Cerebellar nuclear complex (tissue), 1 donor: ENCODE measurements around the gene RABEP2.
"Not testable (repeated sequence)": the region's sequence is repeated elsewhere in the genome, so short reads cannot be mapped to it uniquely, and the experiment has no call there.

Experiments used
- DNase-seq, 2 experiments: peaks; one replicate each; lab custom pipeline; 2025; lab: John Stamatoyannopoulos, UW

The RABEP2 gene

GRCh38 chr16:28932339-28933141, 7.5 kb upstream of the RABEP2 start:
- no peak for DNase-seq

GRCh38 chr16:28931801-28932225, 6.8 kb upstream of the RABEP2 start, which contains the start of gene CD19:
Gene CD19, plus strand, starts transcription at chr16:28931971. Its CDS starts 30 bp downstream, at chr16:28932001.
- no peak for DNase-seq

GRCh38 chr16:28930652-28931051, 5.6 kb upstream of the RABEP2 start:
- no peak for DNase-seq

GRCh38 chr16:28930203-28930602, 5.2 kb upstream of the RABEP2 start:
- DNase-seq, result no peak

DNA sequence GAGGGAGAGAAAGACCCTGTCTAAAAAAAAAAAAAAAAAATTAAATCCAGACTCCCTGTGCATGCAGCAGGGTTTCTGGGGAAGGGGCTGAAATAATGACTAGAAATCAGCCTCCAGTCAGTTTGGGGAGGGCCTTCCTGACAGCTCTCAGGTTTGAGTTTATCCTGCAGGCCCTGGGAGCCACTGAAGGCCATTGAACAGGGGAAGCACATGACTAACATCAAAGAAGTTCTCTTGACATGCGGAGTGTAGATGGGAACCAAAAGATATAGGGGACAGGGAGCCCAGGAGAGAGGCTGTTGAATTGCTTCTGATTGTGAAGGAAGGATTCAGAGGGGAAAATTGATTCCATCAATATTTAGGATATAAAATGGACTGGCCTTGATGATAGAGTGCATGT, 2.8 kb upstream of the RABEP2 start:
- DNase-seq, result no peak

DNA sequence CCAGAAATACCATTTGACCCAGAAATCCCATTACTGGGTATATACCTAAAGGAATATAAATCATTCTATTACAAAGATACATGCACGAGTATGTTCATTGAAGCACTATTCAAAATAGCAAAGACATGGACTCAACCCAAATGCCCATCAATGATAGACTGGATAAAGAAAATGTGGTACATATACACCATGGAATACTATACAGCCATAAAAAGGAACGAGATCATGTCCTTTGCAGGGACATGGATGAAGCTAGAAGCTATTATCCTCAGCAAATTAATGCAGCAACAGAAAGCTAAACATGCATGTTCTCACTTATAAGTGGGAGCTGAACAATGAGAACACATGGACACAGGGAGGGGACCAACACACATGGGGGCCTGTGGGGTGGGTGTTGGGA, 1.2 kb upstream of the RABEP2 start:
- DNase-seq, result not testable (repeated sequence)

GRCh38 chr16:28925386-28926228, 569 bp upstream of the RABEP2 start:
- DNase-seq, result no peak

DNA sequence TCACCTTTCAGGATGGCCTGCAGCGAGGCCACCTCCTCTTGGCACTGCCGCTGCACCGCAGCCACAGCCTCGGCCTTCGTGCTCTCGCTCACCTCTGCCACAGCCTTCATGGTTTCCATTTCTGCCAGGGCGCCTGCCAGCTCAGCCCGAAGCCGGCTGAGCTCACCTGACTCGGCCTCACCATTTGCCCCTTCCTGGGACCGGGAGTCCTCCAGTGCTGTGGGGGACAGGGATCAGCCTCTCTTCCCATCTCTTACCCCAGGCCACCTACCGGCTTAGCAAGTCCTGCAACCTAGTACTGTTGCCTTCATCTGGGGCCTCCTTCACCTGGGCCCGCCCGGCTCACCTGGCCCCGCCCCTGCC, 658 bp downstream of the RABEP2 start:
- DNase-seq, result no peak

GRCh38 chr16:28923652-28924398, 1.2 kb downstream of the RABEP2 start:
- no peak for DNase-seq

- no peak for DNase-seq
Measured at GRCh38 chr16:28923231-28923587, 1.8 kb downstream of the RABEP2 start.

DNA sequence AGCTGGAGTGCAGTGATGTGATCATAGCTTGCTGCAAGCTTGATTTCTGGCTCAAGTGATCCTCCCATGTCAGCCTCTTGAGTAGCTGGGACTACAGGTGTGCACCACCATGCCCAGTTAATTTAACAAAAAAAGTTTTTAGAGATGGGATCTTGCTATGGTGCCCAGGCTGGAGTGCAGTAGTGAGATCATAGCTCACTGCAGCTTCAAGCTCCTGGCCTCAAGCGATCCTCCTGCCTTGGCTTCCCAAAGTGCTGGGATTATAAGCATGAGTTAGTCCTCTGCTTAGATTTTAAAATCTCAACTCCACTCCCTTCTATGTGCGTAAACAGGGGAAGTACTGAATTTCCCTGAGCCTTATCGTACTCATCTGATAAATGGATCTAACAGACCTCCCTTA, 6.3 kb downstream of the RABEP2 start:
- no peak for DNase-seq

- DNase-seq, result no peak
Measured at GRCh38 chr16:28917095-28917494, 7.9 kb downstream of the RABEP2 start.

DNA sequence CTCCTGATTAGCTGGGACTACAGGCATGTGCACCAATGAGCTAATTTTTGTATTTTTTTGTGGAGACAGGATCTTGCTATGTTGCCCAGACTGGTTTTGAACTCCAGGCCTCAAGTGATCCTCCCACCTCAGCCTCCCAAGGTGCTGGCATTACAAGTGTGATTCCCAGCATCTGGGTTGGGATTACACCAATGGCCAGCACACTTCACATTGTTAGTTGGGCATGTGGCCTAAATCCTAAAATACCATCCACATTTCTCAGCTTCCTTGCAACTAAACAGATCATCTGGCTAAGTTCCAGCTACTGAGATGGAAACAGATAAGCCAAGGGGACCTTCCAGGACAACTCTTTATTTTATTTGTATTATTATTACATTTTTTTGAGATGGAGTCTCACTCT, 9.9 kb downstream of the RABEP2 start:
- no peak for DNase-seq

DNA sequence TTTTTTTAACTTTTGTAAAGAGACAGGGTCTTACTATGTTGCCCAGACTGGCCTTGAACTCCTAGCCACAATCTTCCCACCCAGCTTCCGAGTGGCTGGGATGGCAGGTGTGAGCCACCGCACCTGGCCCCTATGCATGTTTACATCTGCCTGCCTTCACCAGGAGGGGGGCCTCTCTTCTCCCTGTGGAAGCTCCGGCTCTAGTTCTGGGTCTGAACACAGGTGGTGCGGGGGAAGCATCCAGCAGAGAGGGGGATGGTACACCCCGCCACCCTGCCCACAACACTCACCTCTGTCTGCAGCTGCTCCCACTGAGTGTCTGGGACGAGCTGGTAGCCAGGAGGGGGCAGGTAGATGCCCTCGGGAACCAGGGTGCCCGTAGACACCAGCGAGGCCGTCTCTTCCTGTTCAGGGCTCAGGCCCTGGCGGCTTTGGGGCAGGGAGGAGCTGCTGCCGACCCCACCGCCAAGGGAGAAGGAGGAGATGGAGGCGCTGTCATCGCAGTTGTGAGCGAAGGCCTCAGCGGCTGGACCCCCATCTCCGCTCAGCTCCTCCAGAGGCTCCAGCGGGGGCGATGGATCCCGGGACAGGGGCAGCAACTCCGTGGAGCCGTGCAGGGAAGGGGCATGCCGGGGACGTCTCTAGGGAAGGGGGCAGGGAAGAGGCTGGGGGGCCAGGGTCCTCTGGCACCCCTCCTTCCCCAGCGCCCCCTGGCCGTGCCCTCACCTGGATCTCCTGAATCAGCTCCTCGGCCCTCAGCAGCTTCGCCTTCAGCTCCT, 10.9 kb downstream of the RABEP2 start:
- no peak for DNase-seq

- DNase-seq, result no peak
Measured at GRCh38 chr16:28912558-28912957, 12.5 kb downstream of the RABEP2 start.

DNA sequence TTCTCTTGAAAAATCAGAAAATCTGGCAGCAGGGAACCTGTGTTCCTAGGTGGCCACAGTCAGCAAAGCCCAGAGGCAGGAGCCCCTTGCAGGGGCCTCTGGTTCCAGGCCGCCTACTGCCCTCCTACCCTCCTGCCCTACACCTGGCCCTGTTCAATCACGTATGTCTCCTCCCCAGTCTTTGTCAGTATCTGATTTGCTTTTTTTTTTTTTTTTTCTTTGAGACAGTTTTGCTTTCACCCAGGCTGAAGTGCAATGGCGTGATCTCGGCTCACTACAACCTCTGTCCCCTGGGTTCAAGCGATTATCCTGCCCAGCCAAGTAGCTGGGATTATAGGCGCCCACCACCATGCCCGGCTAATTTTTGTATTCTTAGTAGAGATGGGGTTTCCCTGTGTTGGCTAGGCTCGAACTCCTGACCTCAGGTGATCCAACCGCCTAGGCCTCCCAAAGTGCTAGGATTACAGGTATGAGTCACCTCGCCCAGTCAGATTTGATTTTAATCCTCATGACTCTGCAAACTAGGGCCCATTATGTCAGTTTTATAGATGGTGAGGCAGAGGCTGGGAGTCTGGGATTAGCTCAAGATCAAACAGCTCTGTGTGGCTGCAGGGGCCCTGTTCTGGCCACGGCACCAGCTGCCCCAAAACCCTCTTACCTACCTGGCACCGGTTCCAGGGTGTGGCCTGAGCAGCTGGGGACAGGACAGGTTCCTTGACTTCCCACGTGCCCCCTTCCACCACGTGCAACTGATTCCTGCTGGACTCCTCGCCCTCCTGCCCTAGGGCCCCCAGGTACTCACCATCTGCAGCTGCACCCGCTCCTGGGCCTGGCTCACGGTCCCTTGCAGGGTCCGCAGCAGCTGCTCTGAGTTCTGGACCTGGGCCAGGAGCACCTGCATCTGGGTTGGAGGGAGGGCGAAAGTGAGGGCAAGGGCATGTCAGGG, 14.7 kb downstream of the RABEP2 start:
- no peak for DNase-seq

DNA sequence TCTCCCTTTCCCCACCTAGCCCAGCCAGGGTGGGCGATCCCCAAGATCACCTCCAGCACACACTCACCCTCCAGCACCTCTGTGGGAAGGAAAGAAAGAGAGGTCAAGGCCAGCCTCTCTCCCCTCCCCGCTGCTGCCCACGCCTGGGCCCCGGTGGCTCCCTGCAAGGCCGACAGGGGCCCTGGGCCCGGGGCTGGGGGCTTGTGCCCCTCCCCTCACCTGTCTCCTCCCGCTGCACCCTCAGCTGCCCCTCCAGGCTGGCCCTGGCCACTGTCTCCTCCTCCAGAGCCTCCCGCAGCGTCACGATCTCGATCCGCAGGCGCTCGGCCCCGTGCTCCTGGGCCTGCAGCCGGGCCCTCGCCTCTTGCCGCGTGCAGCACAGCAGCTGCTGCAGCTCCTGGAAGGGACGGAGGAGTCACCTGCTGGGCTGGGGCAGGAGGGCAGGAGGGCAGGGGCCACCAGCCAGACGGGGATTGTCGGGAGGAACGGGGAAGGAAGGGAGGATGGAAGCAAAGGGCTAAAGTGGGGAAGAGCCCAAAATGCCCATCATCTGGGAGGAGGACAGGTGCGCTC, 19.2 kb downstream of the RABEP2 start:
- DNase-seq, result no peak

- DNase-seq, result no peak
Measured at GRCh38 chr16:28905229-28905754, 19.7 kb downstream of the RABEP2 start.

GRCh38 chr16:28904828-28905227, 20.2 kb downstream of the RABEP2 start:
- no peak for DNase-seq

GRCh38 chr16:28904363-28904762, 20.7 kb downstream of the RABEP2 start:
- no peak for DNase-seq
